HepG2 (cell line): ENCODE data around the gene RASD2. TPM values are rescaled to one million over a fixed set of nuclear protein-coding genes. Genes with fewer than 3 reads are reported as not detected.
A peak's percentile ranks its signal among the peaks of the same experiment; 100 is the strongest.

Source experiments
- IRX3 ChIP-seq: sonication (generic); formaldehyde crosslinking; IDR thresholded peaks from 2 replicates; pipeline ENCODE4 v1.8.1; 2023; ENCODE audit warnings: mild to moderate bottlenecking, low read depth, missing genetic modification reagents, borderline replicate concordance
- MAF1 ChIP-seq: sonication (generic); formaldehyde crosslinking; IDR thresholded peaks from 2 replicates; pipeline ENCODE4 v1.5.0; 2020; ENCODE audit warnings: missing genetic modification reagents, borderline replicate concordance
- MBNL3 ChIP-seq: fragments of 250-450 bp; sonication (Bioruptor Pico); conservative IDR thresholded peaks from 2 replicates; pipeline ENCODE4 v1.8.0; 2022; ENCODE audit warnings: mild to moderate bottlenecking, inconsistent platforms
- RFX3 ChIP-seq: IDR thresholded peaks from 2 replicates; pipeline ENCODE4 v1.6.1; 2016; ENCODE audit warnings: missing biosample characterization, missing genetic modification reagents
- TBP ChIP-seq: sonication (generic); formaldehyde crosslinking; IDR thresholded peaks from 2 replicates; pipeline ENCODE4 v1.5.0; 2020; ENCODE audit warnings: missing genetic modification reagents
- WIZ ChIP-seq: sonication (generic); formaldehyde crosslinking; IDR thresholded peaks from 2 replicates; pipeline ENCODE4 v1.5.1; 2020; ENCODE audit warnings: mild to moderate bottlenecking, missing genetic modification reagents
- ZNF543 ChIP-seq: sonication (generic); formaldehyde crosslinking; IDR thresholded peaks from 2 replicates; pipeline ENCODE4 v1.4.0; 2020; ENCODE audit warnings: mild to moderate bottlenecking, missing genetic modification reagents
- polyA plus RNA-seq, 8 experiments: library from polyadenylated mRNA; depleted of rRNA in 3 of 8; stranded (reverse) in 7 of 8; unstranded in 1 of 8; fragments of >200 nt; fragmentation: Illumina TruSeq in 4 of 8; extraction: Trizol in 4 of 8; gene quantifications; 2 replicates each; pipeline versions ENCODE4 v1.2.1 to v1.2.3, GENCODE V29; 2011 to 2016; ENCODE audit warnings: low read depth in 4 of 8, missing spikeins in 1 of 8, mixed read lengths in 1 of 8; ENCODE audit not compliant: insufficient read depth in 1 of 8
- total RNA-seq, 5 experiments: library from RNA; depleted of rRNA; stranded (reverse); fragments of >200 nt; fragmentation: Illumina TruSeq; extraction: Trizol; gene quantifications; 2 replicates each; pipeline ENCODE4 v1.2.3, GENCODE V29; 2016; ENCODE audit warnings: low read depth in 1 of 5
- TF ChIP-seq, protein P1 (sequence below): sonication (generic); formaldehyde crosslinking; IDR thresholded peaks from 2 replicates; pipeline ENCODE4 v1.4.0; 2020; ENCODE audit warnings: missing genetic modification reagents
- TF ChIP-seq, protein P2 (sequence below): IDR thresholded peaks from 2 replicates; pipeline ENCODE4 v1.6.1; 2012; ENCODE audit warnings: low read depth, low read length, improper control_type of control experiment
- TF ChIP-seq, protein P3 (sequence below): sonication (generic); formaldehyde crosslinking; IDR thresholded peaks from one replicate; pipeline ENCODE4 v1.5.1; 2020; ENCODE audit warnings: mild to moderate bottlenecking, missing genetic modification reagents; ENCODE audit errors: not compliant biosample characterization
- TF ChIP-seq, protein P4 (sequence below): IDR thresholded peaks from 2 replicates; pipeline ENCODE4 v1.6.1; 2016; ENCODE audit warnings: missing biosample characterization, missing genetic modification reagents, low read depth
- TF ChIP-seq, protein P5 (sequence below): sonication (generic); formaldehyde crosslinking; IDR thresholded peaks from 2 replicates; pipeline ENCODE4 v1.5.1; 2020; ENCODE audit warnings: mild to moderate bottlenecking, missing genetic modification reagents

Gene RASD2
- total and polyA plus RNA-seq, 2 of the 13 experiments (the other 11 are each of a cell fraction or from before 2014, with no cell fraction given) = not detected

DNA sequence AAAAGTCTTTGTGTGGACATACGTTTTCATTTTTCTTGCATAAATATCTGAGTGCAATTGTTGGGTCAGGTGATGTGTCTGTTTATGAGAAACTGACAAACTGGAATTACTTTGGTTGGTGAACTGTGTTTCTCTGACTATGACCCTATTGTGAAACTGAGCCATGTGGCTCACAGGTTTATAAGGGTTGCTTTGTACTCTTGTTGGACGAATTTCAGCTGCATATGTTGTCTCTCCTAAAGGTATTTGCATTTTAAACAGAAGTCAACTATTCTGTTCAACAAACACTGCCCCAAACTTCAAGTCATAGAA lies 34.4 kb upstream of the RASD2 start (continued):
- TF ChIP-seq, protein P1, sequence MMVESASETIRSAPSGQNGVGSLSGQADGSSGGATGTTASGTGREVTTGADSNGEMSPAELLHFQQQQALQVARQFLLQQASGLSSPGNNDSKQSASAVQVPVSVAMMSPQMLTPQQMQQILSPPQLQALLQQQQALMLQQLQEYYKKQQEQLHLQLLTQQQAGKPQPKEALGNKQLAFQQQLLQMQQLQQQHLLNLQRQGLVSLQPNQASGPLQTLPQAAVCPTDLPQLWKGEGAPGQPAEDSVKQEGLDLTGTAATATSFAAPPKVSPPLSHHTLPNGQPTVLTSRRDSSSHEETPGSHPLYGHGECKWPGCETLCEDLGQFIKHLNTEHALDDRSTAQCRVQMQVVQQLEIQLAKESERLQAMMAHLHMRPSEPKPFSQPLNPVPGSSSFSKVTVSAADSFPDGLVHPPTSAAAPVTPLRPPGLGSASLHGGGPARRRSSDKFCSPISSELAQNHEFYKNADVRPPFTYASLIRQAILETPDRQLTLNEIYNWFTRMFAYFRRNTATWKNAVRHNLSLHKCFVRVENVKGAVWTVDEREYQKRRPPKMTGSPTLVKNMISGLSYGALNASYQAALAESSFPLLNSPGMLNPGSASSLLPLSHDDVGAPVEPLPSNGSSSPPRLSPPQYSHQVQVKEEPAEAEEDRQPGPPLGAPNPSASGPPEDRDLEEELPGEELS (CRISPR knock-in tag) = peak; percentile 42; the same call in 1 of the 2 replicates
- no peak for TF ChIP-seq WIZ (CRISPR knock-in tag)
- TF ChIP-seq, protein P2, sequence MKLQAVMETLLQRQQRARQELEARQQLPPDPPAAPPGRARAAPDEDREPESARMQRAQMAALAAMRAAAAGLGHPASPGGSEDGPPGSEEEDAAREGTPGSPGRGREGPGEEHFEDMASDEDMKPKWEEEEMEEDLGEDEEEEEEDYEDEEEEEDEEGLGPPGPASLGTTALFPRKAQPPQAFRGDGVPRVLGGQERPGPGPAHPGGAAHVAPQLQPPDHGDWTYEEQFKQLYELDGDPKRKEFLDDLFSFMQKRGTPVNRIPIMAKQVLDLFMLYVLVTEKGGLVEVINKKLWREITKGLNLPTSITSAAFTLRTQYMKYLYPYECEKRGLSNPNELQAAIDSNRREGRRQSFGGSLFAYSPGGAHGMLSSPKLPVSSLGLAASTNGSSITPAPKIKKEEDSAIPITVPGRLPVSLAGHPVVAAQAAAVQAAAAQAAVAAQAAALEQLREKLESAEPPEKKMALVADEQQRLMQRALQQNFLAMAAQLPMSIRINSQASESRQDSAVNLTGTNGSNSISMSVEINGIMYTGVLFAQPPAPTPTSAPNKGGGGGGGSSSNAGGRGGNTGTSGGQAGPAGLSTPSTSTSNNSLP = no peak
- no peak for TF ChIP-seq MAF1 (CRISPR knock-in tag)
- TF ChIP-seq, protein P3, sequence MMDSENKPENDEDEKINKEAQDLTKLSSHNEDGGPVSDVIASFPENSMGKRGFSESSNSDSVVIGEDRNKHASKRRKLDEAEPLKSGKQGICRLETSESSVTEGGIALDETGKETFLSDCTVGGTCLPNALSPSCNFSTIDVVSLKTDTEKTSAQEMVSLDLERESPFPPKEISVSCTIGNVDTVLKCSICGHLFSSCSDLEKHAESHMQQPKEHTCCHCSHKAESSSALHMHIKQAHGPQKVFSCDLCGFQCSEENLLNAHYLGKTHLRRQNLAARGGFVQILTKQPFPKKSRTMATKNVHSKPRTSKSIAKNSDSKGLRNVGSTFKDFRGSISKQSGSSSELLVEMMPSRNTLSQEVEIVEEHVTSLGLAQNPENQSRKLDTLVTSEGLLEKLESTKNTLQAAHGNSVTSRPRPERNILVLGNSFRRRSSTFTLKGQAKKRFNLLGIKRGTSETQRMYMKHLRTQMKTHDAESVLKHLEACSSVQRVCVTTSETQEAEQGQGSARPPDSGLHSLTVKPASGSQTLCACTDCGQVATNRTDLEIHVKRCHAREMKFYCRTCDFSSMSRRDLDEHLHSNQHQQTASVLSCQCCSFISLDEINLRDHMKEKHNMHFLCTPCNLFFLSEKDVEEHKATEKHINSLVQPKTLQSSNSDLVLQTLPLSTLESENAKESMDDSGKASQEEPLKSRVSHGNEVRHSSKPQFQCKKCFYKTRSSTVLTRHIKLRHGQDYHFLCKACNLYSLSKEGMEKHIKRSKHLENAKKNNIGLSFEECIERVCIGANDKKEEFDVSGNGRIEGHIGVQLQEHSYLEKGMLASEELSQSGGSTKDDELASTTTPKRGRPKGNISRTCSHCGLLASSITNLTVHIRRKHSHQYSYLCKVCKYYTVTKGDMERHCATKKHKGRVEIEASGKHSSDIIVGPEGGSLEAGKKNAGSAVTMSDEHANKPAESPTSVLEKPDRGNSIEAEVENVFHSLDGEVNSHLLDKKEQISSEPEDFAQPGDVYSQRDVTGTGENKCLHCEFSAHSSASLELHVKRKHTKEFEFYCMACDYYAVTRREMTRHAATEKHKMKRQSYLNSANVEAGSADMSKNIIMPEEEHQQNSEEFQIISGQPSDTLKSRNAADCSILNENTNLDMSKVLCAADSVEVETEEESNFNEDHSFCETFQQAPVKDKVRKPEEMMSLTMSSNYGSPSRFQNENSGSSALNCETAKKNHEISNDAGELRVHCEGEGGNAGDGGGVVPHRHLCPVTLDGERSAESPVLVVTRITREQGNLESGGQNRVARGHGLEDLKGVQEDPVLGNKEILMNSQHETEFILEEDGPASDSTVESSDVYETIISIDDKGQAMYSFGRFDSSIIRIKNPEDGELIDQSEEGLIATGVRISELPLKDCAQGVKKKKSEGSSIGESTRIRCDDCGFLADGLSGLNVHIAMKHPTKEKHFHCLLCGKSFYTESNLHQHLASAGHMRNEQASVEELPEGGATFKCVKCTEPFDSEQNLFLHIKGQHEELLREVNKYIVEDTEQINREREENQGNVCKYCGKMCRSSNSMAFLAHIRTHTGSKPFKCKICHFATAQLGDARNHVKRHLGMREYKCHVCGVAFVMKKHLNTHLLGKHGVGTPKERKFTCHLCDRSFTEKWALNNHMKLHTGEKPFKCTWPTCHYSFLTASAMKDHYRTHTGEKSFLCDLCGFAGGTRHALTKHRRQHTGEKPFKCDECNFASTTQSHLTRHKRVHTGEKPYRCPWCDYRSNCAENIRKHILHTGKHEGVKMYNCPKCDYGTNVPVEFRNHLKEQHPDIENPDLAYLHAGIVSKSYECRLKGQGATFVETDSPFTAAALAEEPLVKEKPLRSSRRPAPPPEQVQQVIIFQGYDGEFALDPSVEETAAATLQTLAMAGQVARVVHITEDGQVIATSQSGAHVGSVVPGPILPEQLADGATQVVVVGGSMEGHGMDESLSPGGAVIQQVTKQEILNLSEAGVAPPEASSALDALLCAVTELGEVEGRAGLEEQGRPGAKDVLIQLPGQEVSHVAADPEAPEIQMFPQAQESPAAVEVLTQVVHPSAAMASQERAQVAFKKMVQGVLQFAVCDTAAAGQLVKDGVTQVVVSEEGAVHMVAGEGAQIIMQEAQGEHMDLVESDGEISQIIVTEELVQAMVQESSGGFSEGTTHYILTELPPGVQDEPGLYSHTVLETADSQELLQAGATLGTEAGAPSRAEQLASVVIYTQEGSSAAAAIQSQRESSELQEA (CRISPR knock-in tag) = no peak
- TF ChIP-seq MBNL3 = no peak
- TF ChIP-seq ZNF543 (CRISPR knock-in tag) = no peak
- TF ChIP-seq, protein P4, sequence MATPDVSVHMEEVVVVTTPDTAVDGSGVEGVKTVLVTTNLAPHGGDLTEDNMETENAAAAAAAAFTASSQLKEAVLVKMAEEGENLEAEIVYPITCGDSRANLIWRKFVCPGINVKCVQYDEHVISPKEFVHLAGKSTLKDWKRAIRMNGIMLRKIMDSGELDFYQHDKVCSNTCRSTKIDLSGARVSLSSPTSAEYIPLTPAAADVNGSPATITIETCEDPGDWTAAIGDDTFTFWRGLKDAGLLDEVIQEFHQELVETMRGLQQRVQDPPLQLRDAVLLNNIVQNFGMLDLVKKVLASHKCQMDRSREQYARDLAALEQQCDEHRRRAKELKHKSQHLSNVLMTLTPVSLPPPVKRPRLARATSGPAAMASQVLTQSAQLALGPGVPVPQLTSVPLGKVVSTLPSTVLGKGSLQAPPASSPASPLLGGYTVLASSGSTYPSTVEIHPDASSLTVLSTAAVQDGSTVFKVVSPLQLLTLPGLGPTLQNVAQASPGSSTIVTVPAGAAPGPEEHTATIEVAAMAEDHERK (CRISPR knock-in tag) = no peak
- no peak for TF ChIP-seq RFX3 (CRISPR knock-in tag)
- no peak for TF ChIP-seq TBP
- TF ChIP-seq, protein P5, sequence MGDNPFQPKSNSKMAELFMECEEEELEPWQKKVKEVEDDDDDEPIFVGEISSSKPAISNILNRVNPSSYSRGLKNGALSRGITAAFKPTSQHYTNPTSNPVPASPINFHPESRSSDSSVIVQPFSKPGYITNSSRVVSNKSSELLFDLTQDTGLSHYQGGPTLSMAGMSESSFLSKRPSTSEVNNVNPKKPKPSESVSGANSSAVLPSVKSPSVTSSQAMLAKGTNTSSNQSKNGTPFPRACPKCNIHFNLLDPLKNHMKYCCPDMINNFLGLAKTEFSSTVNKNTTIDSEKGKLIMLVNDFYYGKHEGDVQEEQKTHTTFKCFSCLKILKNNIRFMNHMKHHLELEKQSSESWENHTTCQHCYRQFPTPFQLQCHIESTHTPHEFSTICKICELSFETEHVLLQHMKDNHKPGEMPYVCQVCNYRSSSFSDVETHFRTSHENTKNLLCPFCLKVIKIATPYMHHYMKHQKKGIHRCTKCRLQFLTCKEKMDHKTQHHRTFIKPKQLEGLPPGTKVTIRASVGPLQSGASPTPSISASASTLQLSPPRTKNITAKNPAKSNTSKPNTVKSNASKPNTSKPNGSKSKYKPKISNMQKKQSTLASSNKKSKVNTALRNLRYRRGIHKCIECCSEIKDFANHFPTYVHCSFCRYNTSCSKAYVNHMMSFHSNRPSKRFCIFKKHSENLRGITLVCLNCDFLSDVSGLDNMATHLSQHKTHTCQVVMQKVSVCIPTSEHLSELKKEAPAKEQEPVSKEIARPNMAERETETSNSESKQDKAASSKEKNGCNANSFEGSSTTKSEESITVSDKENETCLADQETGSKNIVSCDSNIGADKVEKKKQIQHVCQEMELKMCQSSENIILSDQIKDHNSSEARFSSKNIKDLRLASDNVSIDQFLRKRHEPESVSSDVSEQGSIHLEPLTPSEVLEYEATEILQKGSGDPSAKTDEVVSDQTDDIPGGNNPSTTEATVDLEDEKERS = no peak
- no peak for TF ChIP-seq IRX3 (CRISPR knock-in tag)
